ENCODE measurements around the gene GPX4. TPM values are rescaled to one million over a fixed set of nuclear protein-coding genes. Genes with fewer than 3 reads are reported as not detected.
A peak's percentile ranks its signal among the peaks of the same experiment; 100 is the strongest.

The GPX4 gene
- total RNA-seq, 2 donors from 2014 or later, result 152 to 157 TPM

- TF ChIP-seq CTCF (IDR thresholded peaks at IDR 0.05) (no peak), POLR2A (IDR thresholded peaks at IDR 0.05) (peak in 1 of 3 donors; percentile 18)
- Histone ChIP-seq H3K4me3 (no peak overlapping the region), H3K27me3 (no peaks in the 10 kb centered on the region), H3K27ac (peak overlapping the region; percentile 25 to 80 (median 61)), H3K36me3 (replicated peaks in 1 of 2; ENCODE audit: insufficient read depth in 1 of 2, low read depth in 2 of 2) (peaks cover 0 to 5% of the 10 kb centered on the region in 2 donors), H3K4me1 (peaks cover 27% of the 10 kb centered on the region), H3K9me3 (no peaks in the 10 kb centered on the region)
- ATAC-seq (peak; percentile 62), DNase-seq (peak; percentile 54 to 82 (median 65))
- WGBS, 2 donors, result 61 to 81% methylated on average over 7 to 16 of the region's 32 CpGs
- intact Hi-C loops (cut with DNase I), result no loop called here
These were observed 51.0 kb downstream of the GPX4 start for GRCh38 chr19:1154731-1155351.

GRCh38 chr19:1155352-1156304 lies 51.8 kb downstream of the GPX4 start:
- H3K27me3 ChIP-seq, result no peaks in the 10 kb centered on the region
- H3K4me1 ChIP-seq, result peaks cover 25% of the 10 kb centered on the region
- no peaks in the 10 kb centered on the region for H3K9me3 ChIP-seq
- TF ChIP-seq CTCF (IDR thresholded peaks at IDR 0.05) (no peak), POLR2A (IDR thresholded peaks at IDR 0.05) (no peak)
- H3K27ac ChIP-seq, result peak overlapping the region; percentile 25 to 80 (median 61)
- DNase-seq (no peak), ATAC-seq (peak; percentile 5)
- H3K36me3 ChIP-seq (replicated peaks in 1 of 2; ENCODE audit: insufficient read depth in 1 of 2, low read depth in 2 of 2), result peaks cover 0 to 3% of the 10 kb centered on the region in 2 donors
- WGBS, 2 donors, result 85% methylated on average over 29 of the region's 29 CpGs; no CpG with 5 or more reads in 1 of the 2 donors
- no peak overlapping the region for H3K4me3 ChIP-seq
- intact Hi-C loops (cut with DNase I), result no loop called here

Other genes with a start within 250 kb of the GPX4 start
- gene CFD, start 244.3 kb upstream of the GPX4 start, total RNA-seq, result 100 to 1,000 TPM; 134 to 825 TPM
- 10 to 100 TPM; 35.0 to 49.8 TPM for gene MED16, start 210.8 kb upstream of the GPX4 start, total RNA-seq
- not detected for gene RNU6-9, start 210.5 kb upstream of the GPX4 start, total RNA-seq
- gene R3HDM4, start 190.8 kb upstream of the GPX4 start, total RNA-seq, result 10 to 100 TPM; 11.2 to 34.0 TPM
- gene KISS1R, start 186.7 kb upstream of the GPX4 start, total RNA-seq, result 1 to 10 TPM in 1 of 2 donors, not detected in 1; 3.3 TPM
- 1 to 10 TPM; 3.1 to 5.9 TPM for gene ARID3A, start 178.0 kb upstream of the GPX4 start, total RNA-seq
- 10 to 100 TPM; 15.3 to 53.1 TPM for gene WDR18, start 119.6 kb upstream of the GPX4 start, total RNA-seq
- under 1 TPM in 1 of 2 donors, not detected in 1; 0.26 TPM for gene GRIN3B, start 103.6 kb upstream of the GPX4 start, total RNA-seq
- 100 to 1,000 TPM; 142 to 306 TPM for gene TMEM259, start 82.9 kb upstream of the GPX4 start, total RNA-seq
- gene RNU6-2, start 82.5 kb upstream of the GPX4 start, total RNA-seq, result not detected
- 10 to 100 TPM; 30.7 to 42.5 TPM for gene CNN2, start 77.4 kb upstream of the GPX4 start, total RNA-seq
- 10 to 100 TPM; 33.7 to 87.3 TPM for gene ABCA7, start 63.9 kb upstream of the GPX4 start, total RNA-seq
- 10 to 100 TPM; 13.2 to 23.4 TPM for gene ARHGAP45, start 36.8 kb upstream of the GPX4 start, total RNA-seq
- 10 to 100 TPM; 24.9 to 78.1 TPM for gene POLR2E, start 8.6 kb upstream of the GPX4 start, total RNA-seq
- gene SBNO2, start 70.3 kb downstream of the GPX4 start, total RNA-seq, result 10 to 100 TPM; 14.0 to 30.7 TPM
- gene STK11, start 101.8 kb downstream of the GPX4 start, total RNA-seq, result 10 to 100 TPM; 49.0 to 68.6 TPM
- gene CBARP, start 134.0 kb downstream of the GPX4 start, total RNA-seq, result under 1 TPM; 0.33 to 0.78 TPM
- gene ATP5F1D, start 137.8 kb downstream of the GPX4 start, total RNA-seq, result 100 to 1,000 TPM; 156 to 157 TPM
- gene MIDN, start 144.6 kb downstream of the GPX4 start, total RNA-seq, result 10 to 100 TPM; 36.3 to 43.5 TPM
- gene CIRBP, start 165.3 kb downstream of the GPX4 start, total RNA-seq, result 100 to 1,000 TPM; 582 to 630 TPM
- 10 to 100 TPM; 48.0 to 63.9 TPM for gene FAM174C, start 171.5 kb downstream of the GPX4 start, total RNA-seq
- not detected for gene EFNA2, start 181.9 kb downstream of the GPX4 start, total RNA-seq

Measured in body of pancreas (tissue), 4 donors.